Activated CD8-positive, alpha-beta T cell treated with anti-CD3 and anti-CD28 coated beads for 36 hours (primary cell): ENCODE results near the gene EXOSC2. TPM values are rescaled to one million over a fixed set of nuclear protein-coding genes. Genes with fewer than 3 reads are reported as not detected.

Experiments
- ATAC-seq: fragments of 200-7000 bp; cut with Tn5 transposase; one replicate; pipeline ENCODE4 v1.10.0; 2021; ENCODE audit warnings: mild to moderate bottlenecking, moderate library complexity
- CTCF ChIA-PET: fragments of 350-600 bp; sonication (Branson Sonifier 250); formaldehyde crosslinking; loops from one replicate; lab custom pipeline; 2021; ENCODE audit warnings: antibody characterized with exemption; lab: Charles Lee
- POLR2A ChIA-PET: fragments of 350-600 bp; sonication (Branson Sonifier 250); formaldehyde crosslinking; loops from one replicate; lab custom pipeline; 2021; ENCODE audit warnings: antibody characterized with exemption; lab: Charles Lee
- DNase-seq: peaks from one replicate; pipeline ENCODE4 v3.0.0-alpha.2; 2020
- H3K27ac Mint-ChIP-seq: one replicate; pipeline ENCODE4 v1.8.0; 2021; ENCODE audit warnings: mild to moderate bottlenecking, mixed read lengths
- H3K27me3 Mint-ChIP-seq: one replicate; pipeline ENCODE4 v1.8.0; 2021; ENCODE audit warnings: mixed read lengths
- H3K36me3 Mint-ChIP-seq: one replicate; pipeline ENCODE4 v1.8.0; 2021; ENCODE audit warnings: low read depth, mixed read lengths
- H3K4me1 Mint-ChIP-seq: one replicate; pipeline ENCODE4 v1.8.0; 2021; ENCODE audit warnings: low read depth, mixed read lengths
- H3K4me3 Mint-ChIP-seq: one replicate; pipeline ENCODE4 v1.8.0; 2021; ENCODE audit warnings: mild to moderate bottlenecking, moderate library complexity, mixed read lengths
- H3K9me3 Mint-ChIP-seq: one replicate; pipeline ENCODE4 v1.8.0; 2021; ENCODE audit warnings: mixed read lengths
- CTCF ChIP-seq: fragments of 200-600 bp; IDR thresholded peaks from one replicate; pipeline ENCODE4 v1.8.0; 2022; ENCODE audit warnings: antibody characterized with exemption, mild to moderate bottlenecking
- intact Hi-C: fragments of 100-400 bp; cut with micrococcal nuclease; formaldehyde crosslinking; loops from one replicate; pipeline ENCODE4 v1.10.0; 2022
- total RNA-seq, 2 experiments: library from RNA; stranded (reverse); gene quantifications; one replicate each; pipeline ENCODE4 v1.2.3, GENCODE V29; 2021

The EXOSC2 gene
- total RNA-seq, 2 experiments from 2014 or later: 82.1 to 82.5 TPM

- POLR2A ChIA-PET: interaction anchor here (0.6 to 2.1 kb wide), 7 partner anchors 9 to 411 kb away, joined by 3 to 7 read pairs (median 3); partner anchors contain the start of genes EXOSC2 and NUP214
Measured at GRCh38 chr9:130714586-130715110, 21.1 kb downstream of the EXOSC2 start.

DNA sequence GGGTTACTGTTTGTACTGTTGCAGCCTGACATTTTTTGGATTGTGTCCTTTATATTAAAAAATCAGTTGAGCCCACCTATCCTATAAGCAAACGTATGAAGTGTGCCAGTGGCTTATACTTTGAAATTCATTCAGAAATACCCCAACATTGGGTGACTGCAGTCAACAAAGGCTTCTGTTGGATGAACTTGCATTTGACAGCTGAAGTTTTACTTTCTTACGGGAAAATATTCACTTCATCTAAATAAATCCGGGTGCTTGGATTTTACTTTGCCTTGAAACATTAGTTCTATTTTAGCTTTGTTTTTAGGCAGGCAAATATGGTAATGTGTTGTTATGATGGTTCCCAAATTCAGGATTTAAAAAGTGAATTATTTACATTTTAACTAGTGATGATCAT lies 21.7 kb downstream of the EXOSC2 start:
- TF ChIP-seq CTCF: no peak
- peaks cover 32% of the 10 kb centered on the region for H3K4me1 Mint-ChIP-seq
- ATAC-seq (no peak), DNase-seq (no peak)
- H3K27ac Mint-ChIP-seq: no peak overlapping the region
- CTCF ChIA-PET: interaction anchor here (1.2 to 3.1 kb wide), 5 partner anchors 9 to 151 kb away, joined by 3 to 34 read pairs (median 6); no protein-coding TSS in a partner anchor
- POLR2A ChIA-PET: interaction anchor here (0.6 to 1.6 kb wide), 5 partner anchors 10 to 91 kb away, joined by 3 to 6 read pairs (median 3); partner anchors contain the start of gene EXOSC2
- H3K4me3 Mint-ChIP-seq: peak overlapping the region; percentile 93
- H3K36me3 Mint-ChIP-seq: no peaks in the 10 kb centered on the region
- no peaks in the 10 kb centered on the region for H3K9me3 Mint-ChIP-seq
- no peaks in the 10 kb centered on the region for H3K27me3 Mint-ChIP-seq
- intact Hi-C loops: loop anchor here (10.0 kb wide), 1 partner anchor 120 kb away; the partner anchor contains the start of gene ABL1

More at GRCh38 chr9:130714586-130715110, 21.1 kb downstream of the EXOSC2 start:
- TF ChIP-seq CTCF: no peak
- intact Hi-C loops: loop anchor here (10.0 kb wide), 1 partner anchor 120 kb away; the partner anchor contains the start of gene ABL1
- ATAC-seq: no peak
- Mint-ChIP-seq H3K36me3 (no peaks in the 10 kb centered on the region), H3K4me1 (peaks cover 32% of the 10 kb centered on the region), H3K27me3 (no peaks in the 10 kb centered on the region), H3K9me3 (no peaks in the 10 kb centered on the region), H3K27ac (no peak overlapping the region), H3K4me3 (peak overlapping the region; percentile 93)
- no peak for DNase-seq
- CTCF ChIA-PET: interaction anchor here (1.2 to 3.1 kb wide), 5 partner anchors 8 to 151 kb away, joined by 3 to 34 read pairs (median 6); no protein-coding TSS in a partner anchor

DNA sequence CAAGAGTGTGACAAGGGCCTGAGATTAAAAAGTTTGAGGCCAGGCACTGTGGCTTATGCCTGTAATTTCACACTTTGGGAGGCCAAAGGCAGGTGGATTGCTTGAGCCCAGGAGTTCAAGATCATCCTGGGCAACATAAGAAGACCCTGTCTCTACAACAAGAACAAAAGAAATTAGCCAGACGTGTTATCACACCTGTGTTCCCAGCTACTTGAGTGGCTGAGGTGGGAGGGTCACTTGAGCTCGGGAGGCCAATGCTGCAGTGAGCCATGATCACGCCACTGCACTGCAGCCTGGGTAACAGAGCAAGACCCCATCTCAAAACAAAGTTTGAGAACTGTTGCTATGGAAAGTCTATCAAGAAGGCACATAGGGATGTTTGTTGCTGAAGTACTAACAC lies 25.0 kb downstream of the EXOSC2 start:
- no peaks in the 10 kb centered on the region for H3K36me3 Mint-ChIP-seq
- DNase-seq: no peak
- ChIA-PET POLR2A (interaction anchor here (1.2 kb wide), 1 partner anchor 14 kb away, joined by 3 read pairs; no protein-coding TSS in a partner anchor), CTCF (interaction anchor here (1.2 to 1.6 kb wide), 2 partner anchors 17 to 148 kb away, joined by 4 to 8 read pairs; no protein-coding TSS in a partner anchor)
- no peaks in the 10 kb centered on the region for H3K9me3 Mint-ChIP-seq
- H3K27ac Mint-ChIP-seq: no peak overlapping the region
- intact Hi-C loops: loop anchor here (10.0 kb wide), 1 partner anchor 116 kb away; the partner anchor contains the start of gene ABL1
- no peak overlapping the region for H3K4me3 Mint-ChIP-seq
- TF ChIP-seq CTCF: no peak
- no peak for ATAC-seq
- peaks cover 45% of the 10 kb centered on the region for H3K4me1 Mint-ChIP-seq
- H3K27me3 Mint-ChIP-seq: no peaks in the 10 kb centered on the region

DNA sequence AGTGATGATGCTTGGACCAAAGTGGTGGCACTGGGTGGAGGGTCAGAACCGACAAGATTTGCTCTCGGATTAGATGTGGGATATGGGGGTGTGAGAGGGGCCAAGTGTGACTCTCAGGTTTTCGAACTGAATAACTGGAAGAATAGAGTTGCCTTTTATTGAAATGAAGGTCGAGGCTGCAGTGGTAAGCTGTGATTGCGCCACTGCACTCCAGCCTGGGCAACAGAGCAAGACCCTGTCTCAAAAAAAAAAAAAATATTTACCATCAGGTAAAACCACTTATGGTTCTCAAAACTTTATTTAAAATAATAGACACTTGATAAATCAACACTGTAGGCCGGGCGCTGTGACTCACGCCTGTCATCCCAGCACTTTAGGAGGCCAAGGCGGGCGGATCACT lies 27.2 kb downstream of the EXOSC2 start:
- no peak for ATAC-seq
- CTCF ChIA-PET: no interaction called here
- POLR2A ChIA-PET: no interaction called here
- TF ChIP-seq CTCF: no peak
- no peak for DNase-seq
- H3K27ac Mint-ChIP-seq: no peak overlapping the region
- H3K4me1 Mint-ChIP-seq: peaks cover 23% of the 10 kb centered on the region
- intact Hi-C loops: no loop called here
- H3K9me3 Mint-ChIP-seq: no peaks in the 10 kb centered on the region
- no peak overlapping the region for H3K4me3 Mint-ChIP-seq
- H3K27me3 Mint-ChIP-seq: no peaks in the 10 kb centered on the region
- no peaks in the 10 kb centered on the region for H3K36me3 Mint-ChIP-seq

DNA sequence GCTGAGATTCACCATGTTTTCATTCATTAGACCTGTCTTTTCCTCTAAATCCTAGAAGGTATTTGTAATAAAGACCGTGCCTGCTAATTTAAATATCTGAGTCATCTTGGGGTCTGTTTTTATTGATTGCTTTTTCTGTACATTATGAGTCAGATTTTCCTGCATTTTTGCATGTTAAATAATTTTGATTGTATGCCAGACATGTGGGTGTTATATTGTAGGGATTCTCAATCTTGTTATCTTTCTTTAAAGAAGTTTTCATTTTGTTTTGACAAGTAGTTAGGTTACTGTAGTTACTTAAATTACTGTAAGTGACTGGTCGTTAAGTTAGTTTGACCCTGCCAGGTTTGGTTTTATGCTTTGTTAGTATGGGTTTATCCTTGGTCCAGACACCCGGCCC lies 35.1 kb downstream of the EXOSC2 start:
- no peaks in the 10 kb centered on the region for H3K9me3 Mint-ChIP-seq
- H3K36me3 Mint-ChIP-seq: no peaks in the 10 kb centered on the region
- CTCF ChIA-PET: no interaction called here
- H3K4me1 Mint-ChIP-seq: peaks cover 20% of the 10 kb centered on the region
- TF ChIP-seq CTCF: no peak
- POLR2A ChIA-PET: no interaction called here
- H3K27me3 Mint-ChIP-seq: no peaks in the 10 kb centered on the region
- H3K4me3 Mint-ChIP-seq: no peak overlapping the region
- ATAC-seq: no peak
- intact Hi-C loops: no loop called here
- no peak overlapping the region for H3K27ac Mint-ChIP-seq
- no peak for DNase-seq
